ENCODE measurements around the gene TIPIN.
A peak's percentile ranks its signal among the peaks of the same experiment; 100 is the strongest.
"Not testable (repeated sequence)": the region's sequence is repeated elsewhere in the genome, so short reads cannot be mapped to it uniquely, and the experiment has no call there.

The TIPIN gene

GRCh38 chr15:66356359-66357236 lies at the start of gene TIPIN:
Gene TIPIN, minus strand, starts transcription at chr15:66356685. Its CDS starts 3,738 bp downstream, at chr15:66352947.
- Mint-ChIP-seq H3K27me3 (no peaks in the 10 kb centered on the region), H3K36me3 (ENCODE audit: low read depth) (peaks cover 23% of the 10 kb centered on the region)
- peak; percentile 99 for ATAC-seq

GRCh38 chr15:66405615-66406014 lies 49.1 kb upstream of the TIPIN start:
- ATAC-seq (no peak), DNase-seq (no peak)
- H3K9me3 Mint-ChIP-seq = no peaks in the 10 kb centered on the region
- peaks cover 28% of the 10 kb centered on the region for H3K36me3 Mint-ChIP-seq (ENCODE audit: low read depth)
- H3K4me1 Mint-ChIP-seq = peaks cover 91% of the 10 kb centered on the region
- H3K27me3 Mint-ChIP-seq = no peaks in the 10 kb centered on the region
- H3K4me3 Mint-ChIP-seq = no peak overlapping the region
- no peak overlapping the region for H3K27ac Mint-ChIP-seq

More at GRCh38 chr15:66356359-66357236, at the start of gene TIPIN:
- peak within 1 kb of the TSS; percentile 99 for H3K27ac Mint-ChIP-seq
- peak within 1 kb of the TSS; percentile 97 for H3K4me3 Mint-ChIP-seq
- peaks cover 35% of the 10 kb centered on the region for H3K4me1 Mint-ChIP-seq
- H3K9me3 Mint-ChIP-seq = no peaks in the 10 kb centered on the region
- peak; percentile 98 for DNase-seq

- Mint-ChIP-seq H3K27me3 (no peaks in the 10 kb centered on the region), H3K27ac (no peak overlapping the region)
These were observed 48.5 kb upstream of the TIPIN start for GRCh38 chr15:66405007-66405406.

GRCh38 chr15:66404532-66404931 lies 48.0 kb upstream of the TIPIN start:
- H3K36me3 Mint-ChIP-seq (ENCODE audit: low read depth) = peaks cover 33% of the 10 kb centered on the region

More at GRCh38 chr15:66405007-66405406, 48.5 kb upstream of the TIPIN start:
- Mint-ChIP-seq H3K36me3 (ENCODE audit: low read depth) (peaks cover 31% of the 10 kb centered on the region), H3K4me3 (peak overlapping the region; percentile 34), H3K4me1 (peaks cover 91% of the 10 kb centered on the region), H3K9me3 (no peaks in the 10 kb centered on the region)
- no peak for ATAC-seq
- no peak for DNase-seq

GRCh38 chr15:66404122-66404521 lies 47.6 kb upstream of the TIPIN start:
- Mint-ChIP-seq H3K36me3 (ENCODE audit: low read depth) (peaks cover 36% of the 10 kb centered on the region), H3K27ac (no peak overlapping the region), H3K9me3 (no peaks in the 10 kb centered on the region), H3K4me3 (peak overlapping the region; percentile 34), H3K4me1 (peaks cover 90% of the 10 kb centered on the region), H3K27me3 (no peaks in the 10 kb centered on the region)
- ATAC-seq (no peak), DNase-seq (no peak)

More at GRCh38 chr15:66404532-66404931, 48.0 kb upstream of the TIPIN start:
- no peak for ATAC-seq
- Mint-ChIP-seq H3K9me3 (no peaks in the 10 kb centered on the region), H3K27me3 (no peaks in the 10 kb centered on the region), H3K27ac (no peak overlapping the region), H3K4me1 (peaks cover 90% of the 10 kb centered on the region), H3K4me3 (peak overlapping the region; percentile 34)
- no peak for DNase-seq

- no peaks in the 10 kb centered on the region for H3K27me3 Mint-ChIP-seq
- H3K27ac Mint-ChIP-seq = peak overlapping the region; percentile 65
- H3K36me3 Mint-ChIP-seq (ENCODE audit: low read depth) = peaks cover 33% of the 10 kb centered on the region
- no peak for ATAC-seq
- no peaks in the 10 kb centered on the region for H3K9me3 Mint-ChIP-seq
- H3K4me1 Mint-ChIP-seq = peaks cover 87% of the 10 kb centered on the region
- no peak for DNase-seq
- no peak overlapping the region for H3K4me3 Mint-ChIP-seq
These were observed 46.8 kb upstream of the TIPIN start for GRCh38 chr15:66403323-66403722.

- Mint-ChIP-seq H3K27ac (peak overlapping the region; percentile 54), H3K36me3 (ENCODE audit: low read depth) (peaks cover 38% of the 10 kb centered on the region), H3K27me3 (no peaks in the 10 kb centered on the region), H3K4me3 (peak overlapping the region; percentile 54), H3K4me1 (peaks cover 84% of the 10 kb centered on the region), H3K9me3 (no peaks in the 10 kb centered on the region)
- DNase-seq = no peak
- no peak for ATAC-seq
These were observed 46.3 kb upstream of the TIPIN start for GRCh38 chr15:66402761-66403284.

- H3K9me3 Mint-ChIP-seq = no peaks in the 10 kb centered on the region
- ATAC-seq (peak; percentile 60), DNase-seq (peak; percentile 23)
- peaks cover 41% of the 10 kb centered on the region for H3K36me3 Mint-ChIP-seq (ENCODE audit: low read depth)
- no peaks in the 10 kb centered on the region for H3K27me3 Mint-ChIP-seq
- peak overlapping the region; percentile 74 for H3K4me3 Mint-ChIP-seq
- peak overlapping the region; percentile 84 for H3K27ac Mint-ChIP-seq
- peaks cover 74% of the 10 kb centered on the region for H3K4me1 Mint-ChIP-seq
These were observed 44.9 kb upstream of the TIPIN start for GRCh38 chr15:66401130-66402021.

GRCh38 chr15:66400351-66400774 lies 43.9 kb upstream of the TIPIN start:
- peaks cover 70% of the 10 kb centered on the region for H3K4me1 Mint-ChIP-seq

GRCh38 chr15:66399276-66399675 lies 42.8 kb upstream of the TIPIN start:
- no peaks in the 10 kb centered on the region for H3K9me3 Mint-ChIP-seq
- no peak overlapping the region for H3K27ac Mint-ChIP-seq
- no peaks in the 10 kb centered on the region for H3K27me3 Mint-ChIP-seq
- no peak for DNase-seq
- peaks cover 50% of the 10 kb centered on the region for H3K36me3 Mint-ChIP-seq (ENCODE audit: low read depth)
- H3K4me1 Mint-ChIP-seq = peaks cover 73% of the 10 kb centered on the region
- no peak for ATAC-seq
- H3K4me3 Mint-ChIP-seq = no peak overlapping the region

More at GRCh38 chr15:66400351-66400774, 43.9 kb upstream of the TIPIN start:
- Mint-ChIP-seq H3K9me3 (no peaks in the 10 kb centered on the region), H3K27me3 (no peaks in the 10 kb centered on the region), H3K4me3 (no peak overlapping the region), H3K27ac (peak overlapping the region; percentile 46), H3K36me3 (ENCODE audit: low read depth) (peaks cover 47% of the 10 kb centered on the region)
- DNase-seq (no peak), ATAC-seq (peak; percentile 62)

- H3K27me3 Mint-ChIP-seq = no peaks in the 10 kb centered on the region
- no peak for DNase-seq
- no peaks in the 10 kb centered on the region for H3K9me3 Mint-ChIP-seq
- H3K4me1 Mint-ChIP-seq = peaks cover 68% of the 10 kb centered on the region
- H3K36me3 Mint-ChIP-seq (ENCODE audit: low read depth) = peaks cover 62% of the 10 kb centered on the region
- ATAC-seq = no peak
- H3K27ac Mint-ChIP-seq = no peak overlapping the region
- H3K4me3 Mint-ChIP-seq = no peak overlapping the region
These were observed 38.4 kb upstream of the TIPIN start for GRCh38 chr15:66394915-66395314.

GRCh38 chr15:66394472-66394871 lies 38.0 kb upstream of the TIPIN start:
- Mint-ChIP-seq H3K36me3 (ENCODE audit: low read depth) (peaks cover 63% of the 10 kb centered on the region), H3K27me3 (no peaks in the 10 kb centered on the region), H3K9me3 (no peaks in the 10 kb centered on the region), H3K4me1 (peaks cover 69% of the 10 kb centered on the region), H3K27ac (no peak overlapping the region), H3K4me3 (no peak overlapping the region)
- DNase-seq (no peak), ATAC-seq (no peak)

GRCh38 chr15:66393037-66393436 lies 36.6 kb upstream of the TIPIN start:
- peaks cover 70% of the 10 kb centered on the region for H3K4me1 Mint-ChIP-seq

GRCh38 chr15:66390678-66391077 lies 34.2 kb upstream of the TIPIN start:
- H3K9me3 Mint-ChIP-seq = no peaks in the 10 kb centered on the region
- DNase-seq (peak; percentile 23), ATAC-seq (peak; percentile 10)
- H3K27ac Mint-ChIP-seq = peak overlapping the region; percentile 58
- H3K4me1 Mint-ChIP-seq = peaks cover 78% of the 10 kb centered on the region
- H3K36me3 Mint-ChIP-seq (ENCODE audit: low read depth) = peaks cover 45% of the 10 kb centered on the region
- H3K27me3 Mint-ChIP-seq = no peaks in the 10 kb centered on the region
- H3K4me3 Mint-ChIP-seq = peak overlapping the region; percentile 89

More at GRCh38 chr15:66393037-66393436, 36.6 kb upstream of the TIPIN start:
- peaks cover 59% of the 10 kb centered on the region for H3K36me3 Mint-ChIP-seq (ENCODE audit: low read depth)
- ATAC-seq, H3K9me3 Mint-ChIP-seq, H3K27me3 Mint-ChIP-seq, H3K4me3 Mint-ChIP-seq, DNase-seq, H3K27ac Mint-ChIP-seq: not testable (repeated sequence)

Measured in activated naive CD8-positive, alpha-beta T cell treated with anti-CD3 and anti-CD28 coated beads, Interleukin-2, amount 50 U/mL, for 24 hours (primary cell).